ENCODE measurements around the gene ARFGEF2. TPM values are rescaled to one million over a fixed set of nuclear protein-coding genes. Genes with fewer than 3 reads are reported as not detected.

Gene ARFGEF2
- total RNA-seq, 1 donor from 2014 or later = 38.9 TPM

DNA sequence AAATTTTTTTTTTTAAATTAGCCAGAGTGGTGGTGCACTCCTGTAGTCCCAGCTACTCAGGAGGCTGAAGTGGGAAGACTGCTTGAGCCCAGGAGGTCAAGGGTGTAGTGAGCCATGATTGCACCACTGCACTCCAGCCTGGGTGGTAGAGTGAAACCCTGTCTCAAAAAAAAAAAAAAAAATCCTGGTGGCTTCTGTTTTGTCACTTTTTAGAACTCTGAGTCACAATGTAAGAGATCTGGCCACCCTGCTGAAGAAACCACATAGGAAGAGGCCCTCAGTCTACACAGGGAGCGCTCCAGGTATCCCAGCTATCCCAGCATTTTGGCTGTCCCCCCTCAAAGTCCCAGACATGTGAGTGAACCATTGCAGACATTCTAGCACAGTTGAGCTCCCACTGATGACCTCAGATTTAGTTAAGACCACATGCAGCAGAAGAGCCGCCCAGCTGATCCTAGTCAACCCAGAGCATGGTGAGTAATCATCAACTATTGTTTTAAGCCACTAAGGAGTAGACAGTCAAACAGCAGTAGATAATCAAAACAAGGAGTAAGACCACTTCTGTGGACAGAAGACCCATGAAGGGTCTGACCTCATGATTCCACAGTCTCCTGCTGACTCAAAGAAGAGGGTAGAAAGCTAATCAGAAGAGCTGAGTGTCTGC lies 12.7 kb upstream of the ARFGEF2 start:
- H3K27me3 ChIP-seq (ENCODE audit: control insufficient read depth, insufficient read depth, low read length) = no peaks in the 10 kb centered on the region
- no peaks in the 10 kb centered on the region for H3K36me3 ChIP-seq (ENCODE audit: control insufficient read depth, insufficient read depth, low read length)
- TF ChIP-seq, protein P1, sequence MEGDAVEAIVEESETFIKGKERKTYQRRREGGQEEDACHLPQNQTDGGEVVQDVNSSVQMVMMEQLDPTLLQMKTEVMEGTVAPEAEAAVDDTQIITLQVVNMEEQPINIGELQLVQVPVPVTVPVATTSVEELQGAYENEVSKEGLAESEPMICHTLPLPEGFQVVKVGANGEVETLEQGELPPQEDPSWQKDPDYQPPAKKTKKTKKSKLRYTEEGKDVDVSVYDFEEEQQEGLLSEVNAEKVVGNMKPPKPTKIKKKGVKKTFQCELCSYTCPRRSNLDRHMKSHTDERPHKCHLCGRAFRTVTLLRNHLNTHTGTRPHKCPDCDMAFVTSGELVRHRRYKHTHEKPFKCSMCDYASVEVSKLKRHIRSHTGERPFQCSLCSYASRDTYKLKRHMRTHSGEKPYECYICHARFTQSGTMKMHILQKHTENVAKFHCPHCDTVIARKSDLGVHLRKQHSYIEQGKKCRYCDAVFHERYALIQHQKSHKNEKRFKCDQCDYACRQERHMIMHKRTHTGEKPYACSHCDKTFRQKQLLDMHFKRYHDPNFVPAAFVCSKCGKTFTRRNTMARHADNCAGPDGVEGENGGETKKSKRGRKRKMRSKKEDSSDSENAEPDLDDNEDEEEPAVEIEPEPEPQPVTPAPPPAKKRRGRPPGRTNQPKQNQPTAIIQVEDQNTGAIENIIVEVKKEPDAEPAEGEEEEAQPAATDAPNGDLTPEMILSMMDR (IDR thresholded peaks at IDR 0.05; ENCODE audit: insufficient read depth, low read length, poor library complexity, severe bottlenecking) = no peak
- no peak overlapping the region for H3K4me3 ChIP-seq (ENCODE audit: low read depth, low read length)
- DNase-seq (ENCODE audit: low read depth) = no peak

- Histone ChIP-seq H3K27me3 (ENCODE audit: control insufficient read depth, insufficient read depth, low read length) (no peaks in the 10 kb centered on the region), H3K4me3 (ENCODE audit: low read depth, low read length) (no peak overlapping the region), H3K36me3 (ENCODE audit: control insufficient read depth, insufficient read depth, low read length) (no peaks in the 10 kb centered on the region)
- DNase-seq (ENCODE audit: low read depth) = no peak
- TF ChIP-seq, protein P1 (IDR thresholded peaks at IDR 0.05; ENCODE audit: insufficient read depth, low read length, poor library complexity, severe bottlenecking) = no peak
These were observed 11.6 kb upstream of the ARFGEF2 start for GRCh38 chr20:48909910-48910309.

DNA sequence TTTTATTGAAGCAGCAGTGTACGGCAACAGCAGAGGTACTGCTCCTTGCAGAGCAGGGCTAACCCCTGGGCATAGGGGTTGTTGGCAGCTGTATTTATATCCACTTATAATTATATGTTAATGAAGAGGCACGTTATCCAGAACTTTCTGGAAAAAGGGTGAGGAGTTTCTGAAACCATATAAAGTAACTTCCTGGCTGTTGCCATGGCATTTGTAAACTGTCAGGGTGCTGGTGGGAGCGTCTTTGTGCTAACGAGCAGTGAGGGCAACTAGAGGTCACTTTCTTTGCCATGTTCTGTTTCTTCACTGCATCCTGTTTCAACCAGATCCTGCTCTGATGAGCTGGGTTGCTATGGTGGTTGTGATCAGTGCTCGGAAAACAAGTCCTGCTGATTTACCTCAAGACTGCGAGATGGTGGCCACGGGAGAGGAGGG lies 11.1 kb upstream of the ARFGEF2 start:
- Histone ChIP-seq H3K4me3 (ENCODE audit: low read depth, low read length) (no peak overlapping the region), H3K36me3 (ENCODE audit: control insufficient read depth, insufficient read depth, low read length) (no peaks in the 10 kb centered on the region), H3K27me3 (ENCODE audit: control insufficient read depth, insufficient read depth, low read length) (no peaks in the 10 kb centered on the region)
- DNase-seq (ENCODE audit: low read depth) = no peak
- TF ChIP-seq, protein P1 (IDR thresholded peaks at IDR 0.05; ENCODE audit: insufficient read depth, low read length, poor library complexity, severe bottlenecking) = no peak

DNA sequence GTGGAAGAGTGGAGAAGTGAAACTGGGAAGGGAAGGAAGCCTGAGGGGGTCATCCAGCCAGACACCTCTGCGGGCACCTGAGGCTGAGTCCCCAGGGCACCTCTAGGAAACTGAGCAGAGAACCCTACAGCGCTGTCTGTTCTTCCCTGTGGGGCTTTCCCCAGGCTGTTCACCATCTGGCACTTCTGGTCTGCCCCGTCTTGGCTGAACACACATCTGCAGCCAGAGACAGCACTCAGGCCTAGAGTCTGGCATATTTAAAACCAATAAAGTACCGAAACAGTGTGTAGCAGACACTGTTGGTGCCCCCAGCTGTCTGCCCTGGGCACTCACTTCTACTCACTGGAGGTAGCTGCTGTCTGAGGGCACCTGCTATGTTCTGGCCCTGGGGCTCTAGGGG lies 9.4 kb upstream of the ARFGEF2 start:
- DNase-seq (ENCODE audit: low read depth) = no peak
- no peak overlapping the region for H3K4me3 ChIP-seq (ENCODE audit: low read depth, low read length)
- H3K36me3 ChIP-seq (ENCODE audit: control insufficient read depth, insufficient read depth, low read length) = no peaks in the 10 kb centered on the region
- TF ChIP-seq, protein P1 (IDR thresholded peaks at IDR 0.05; ENCODE audit: insufficient read depth, low read length, poor library complexity, severe bottlenecking) = no peak
- no peaks in the 10 kb centered on the region for H3K27me3 ChIP-seq (ENCODE audit: control insufficient read depth, insufficient read depth, low read length)

GRCh38 chr20:48916699-48917098 lies 4.8 kb upstream of the ARFGEF2 start:
- Histone ChIP-seq H3K4me3 (ENCODE audit: low read depth, low read length) (no peak overlapping the region), H3K36me3 (ENCODE audit: control insufficient read depth, insufficient read depth, low read length) (no peaks in the 10 kb centered on the region), H3K27me3 (ENCODE audit: control insufficient read depth, insufficient read depth, low read length) (no peaks in the 10 kb centered on the region)
- DNase-seq (ENCODE audit: low read depth) = no peak
- TF ChIP-seq, protein P1 (IDR thresholded peaks at IDR 0.05; ENCODE audit: insufficient read depth, low read length, poor library complexity, severe bottlenecking) = no peak

DNA sequence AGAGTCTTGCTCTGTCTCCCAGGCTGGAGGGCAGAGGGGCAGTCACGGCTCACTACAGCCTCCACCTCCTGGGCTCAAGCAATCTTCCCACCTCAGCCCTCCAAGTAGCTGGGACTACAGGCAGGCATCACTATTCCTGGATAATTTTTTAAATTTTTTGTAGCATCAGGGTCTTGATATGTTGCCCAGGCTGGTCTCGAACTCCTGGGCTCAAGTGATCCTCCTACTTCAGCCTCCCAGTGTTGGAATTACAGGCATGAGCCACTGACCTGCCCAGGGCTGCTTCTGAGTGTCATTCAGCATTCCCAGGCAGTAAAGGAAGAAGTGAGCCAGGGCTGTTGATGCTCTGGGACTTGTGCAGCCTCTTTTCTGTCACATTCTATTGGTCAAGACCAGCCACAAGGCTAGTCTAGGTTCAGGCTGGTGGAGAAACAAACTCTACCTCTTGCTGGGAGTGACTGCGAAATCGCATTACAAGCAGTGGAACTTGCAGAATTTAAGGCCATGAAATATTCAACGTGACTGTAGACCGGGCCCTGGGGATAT lies 2.1 kb upstream of the ARFGEF2 start:
- no peak for DNase-seq (ENCODE audit: low read depth)
- Histone ChIP-seq H3K27me3 (ENCODE audit: control insufficient read depth, insufficient read depth, low read length) (no peaks in the 10 kb centered on the region), H3K4me3 (ENCODE audit: low read depth, low read length) (no peak overlapping the region), H3K36me3 (ENCODE audit: control insufficient read depth, insufficient read depth, low read length) (no peaks in the 10 kb centered on the region)
- TF ChIP-seq, protein P1 (IDR thresholded peaks at IDR 0.05; ENCODE audit: insufficient read depth, low read length, poor library complexity, severe bottlenecking) = no peak
